B cell (primary cell): ENCODE results near the gene USP2. TPM values are rescaled to one million over a fixed set of nuclear protein-coding genes. Genes with fewer than 3 reads are reported as not detected.

Source experiments
- ATAC-seq: fragments of 200-7000 bp; cut with Tn5 transposase; one replicate; pipeline ENCODE4 v1.10.0; 2021; ENCODE audit warnings: low read depth, mild to moderate bottlenecking, moderate number of reproducible peaks, moderate library complexity
- CTCF ChIA-PET: fragments of 350-600 bp; sonication (Branson Sonifier 250); formaldehyde crosslinking; loops from one replicate; lab custom pipeline; 2021; ENCODE audit warnings: antibody characterized with exemption, inconsistent platforms; lab: Charles Lee
- POLR2A ChIA-PET: fragments of 350-600 bp; sonication (Branson Sonifier 250); formaldehyde crosslinking; loops from one replicate; lab custom pipeline; 2021; ENCODE audit warnings: antibody characterized with exemption; lab: Charles Lee
- DNase-seq: peaks from one replicate; pipeline ENCODE4 v3.0.0; 2013
- H2AFZ ChIP-seq: 2 replicates; pipeline ENCODE4 v1.6.1; 2012; ENCODE audit warnings: mild to moderate bottlenecking, low read depth, low read length; ENCODE audit not compliant: insufficient read depth, poor library complexity, severe bottlenecking
- H3K27ac ChIP-seq, 2 donors: 1 replicate in 1 of 2; 2 replicates in 1 of 2; pipeline ENCODE4 v1.5.1; 2012 to 2013; ENCODE audit warnings: low read length in 2 of 2, mild to moderate bottlenecking in 2 of 2, moderate library complexity in 1 of 2
- H3K27me3 ChIP-seq, 4 experiments: fragments of 200-600 bp in 1 of 4; sonication (generic) in 1 of 4; replicated peaks in 1 of 4; 1 replicate in 2 of 4; 2 replicates in 2 of 4; pipeline versions ENCODE4 v1.6.1 to v1.7.0; 2013 to 2016; ENCODE audit warnings: low read length in 3 of 4, mild to moderate bottlenecking in 2 of 4, mixed read lengths in 1 of 4, moderate library complexity in 1 of 4; ENCODE audit not compliant: insufficient read depth in 4 of 4, control insufficient read depth in 3 of 4; ENCODE audit errors: control extremely low read depth in 1 of 4
- H3K36me3 ChIP-seq, 2 experiments: replicated peaks in 1 of 2; 1 replicate in 1 of 2; 2 replicates in 1 of 2; pipeline versions ENCODE4 v1.6.1 to v1.7.1; 2013; ENCODE audit warnings: low read length in 1 of 2; ENCODE audit not compliant: insufficient read depth in 2 of 2, control insufficient read depth in 1 of 2; ENCODE audit errors: control extremely low read depth in 1 of 2, extremely low read depth in 1 of 2
- H3K4me1 ChIP-seq, 2 donors: fragments of 200-600 bp in 1 of 2; sonication (generic) in 1 of 2; 1 replicate in 1 of 2; 2 replicates in 1 of 2; pipeline versions ENCODE4 v1.5.1 to v1.6.1; 2013 to 2017; ENCODE audit warnings: low read length in 2 of 2; ENCODE audit not compliant: control insufficient read depth in 2 of 2, insufficient read depth in 2 of 2
- H3K4me2 ChIP-seq: replicated peaks from 2 replicates; pipeline ENCODE3; 2012; ENCODE audit warnings: mild to moderate bottlenecking, low read depth, low read length; ENCODE audit not compliant: poor library complexity, severe bottlenecking
- H3K4me3 ChIP-seq, 5 experiments: fragments of 200-600 bp in 1 of 5; sonication (generic) in 1 of 5; 1 replicate in 3 of 5; 2 replicates in 2 of 5; pipeline versions ENCODE4 v1.5.1 to v1.7.0; 2011 to 2016; ENCODE audit warnings: low read length in 4 of 5, mild to moderate bottlenecking in 4 of 5, low read depth in 2 of 5, control low read depth in 1 of 5, moderate library complexity in 1 of 5; ENCODE audit not compliant: insufficient read depth in 1 of 5; ENCODE audit errors: control extremely low read depth in 1 of 5, extremely low read depth in 1 of 5
- H3K79me2 ChIP-seq: fragments of 200-600 bp; sonication (generic); one replicate; pipeline ENCODE4 v1.6.0; 2016; ENCODE audit warnings: low read length; ENCODE audit not compliant: control insufficient read depth, insufficient read depth
- H3K9ac ChIP-seq: fragments of 200-600 bp; sonication (generic); 2 replicates; pipeline ENCODE4 v1.6.1; 2017; ENCODE audit warnings: mild to moderate bottlenecking, low read length, moderate library complexity
- H3K9me3 ChIP-seq, 3 donors: one replicate each; pipeline versions ENCODE4 v1.6.1 to v1.7.1; 2013; ENCODE audit warnings: low read length in 2 of 3; ENCODE audit not compliant: control insufficient read depth in 2 of 3, insufficient read depth in 1 of 3; ENCODE audit errors: control extremely low read depth in 1 of 3
- H4K20me1 ChIP-seq: 2 replicates; pipeline ENCODE4 v1.6.0; 2012; ENCODE audit warnings: mild to moderate bottlenecking, low read length; ENCODE audit not compliant: insufficient read depth, control insufficient read depth, poor library complexity, severe bottlenecking
- H3K27ac Mint-ChIP-seq: one replicate; pipeline ENCODE4 v1.8.0; 2021; ENCODE audit warnings: mixed read lengths
- H3K27me3 Mint-ChIP-seq: one replicate; pipeline ENCODE4 v1.8.0; 2021; ENCODE audit warnings: mixed read lengths
- H3K4me1 Mint-ChIP-seq: one replicate; pipeline ENCODE4 v1.8.0; 2021; ENCODE audit warnings: mixed read lengths
- H3K4me3 Mint-ChIP-seq: one replicate; pipeline ENCODE4 v1.8.0; 2021; ENCODE audit warnings: mixed read lengths
- H3K9me3 Mint-ChIP-seq: one replicate; pipeline ENCODE4 v1.8.0; 2022; ENCODE audit warnings: mixed read lengths; ENCODE audit not compliant: insufficient read depth
- CTCF ChIP-seq: fragments of 200-600 bp; IDR thresholded peaks from one replicate; pipeline ENCODE4 v1.8.0; 2022; ENCODE audit warnings: antibody characterized with exemption, mild to moderate bottlenecking
- EZH2 ChIP-seq: IDR thresholded peaks from 2 replicates; pipeline ENCODE4 v1.6.1; 2012; ENCODE audit warnings: borderline replicate concordance, low read depth, mild to moderate bottlenecking, moderate library complexity, low read length; ENCODE audit not compliant: insufficient read depth, poor library complexity, severe bottlenecking
- WGBS: methylation state at CpG from one replicate; pipeline ENCODE4 v1.1.5; 2013; ENCODE audit warnings: missing lambda C conversion rate; ENCODE audit not compliant: insufficient coverage; 5-methylcytosine and 5-hydroxymethylcytosine counted together
- intact Hi-C: fragments of 100-400 bp; cut with micrococcal nuclease; formaldehyde crosslinking; loops from one replicate; pipeline ENCODE4 v1.10.0; 2022
- polyA plus RNA-seq: library from polyadenylated mRNA; depleted of rRNA; stranded (reverse); fragments of >200 nt; gene quantifications from 2 replicates; pipeline ENCODE4 v1.2.3, GENCODE V29; 2012
- total RNA-seq, 2 donors: library from RNA; stranded (reverse); fragments of 120-200 nt in 1 of 2; gene quantifications; 1 replicate in 1 of 2; 2 replicates in 1 of 2; pipeline versions ENCODE4 v1.2.3 to v1.2.4, GENCODE V29; 2013 to 2022

Gene USP2
- total and polyA plus RNA-seq, 2 donors (not counting 1 experiment from before 2014, with no cell fraction given), result 0.09 TPM; not detected in 1

- peak overlapping the region; percentile 32 to 94 (median 70) for H3K4me3 ChIP-seq
- H3K27me3 Mint-ChIP-seq, result peaks cover 42% of the 10 kb centered on the region
- DNase-seq (peak; percentile 82), ATAC-seq (peak; percentile 88)
- H3K27ac Mint-ChIP-seq, result peak overlapping the region; percentile 35
- H3K9me3 Mint-ChIP-seq, result no peaks in the 10 kb centered on the region
- no peaks in the 10 kb centered on the region for H3K36me3 ChIP-seq
- no peaks in the 10 kb centered on the region for H3K79me2 ChIP-seq
- H3K4me1 ChIP-seq, result peaks cover 3 to 17% of the 10 kb centered on the region in 2 donors
- no peaks in the 10 kb centered on the region for H4K20me1 ChIP-seq
- peak overlapping the region; percentile 99 for H2AFZ ChIP-seq
- H3K27ac ChIP-seq, result no peak overlapping the region
- CTCF ChIA-PET, result interaction anchor here (0.7 to 4.2 kb wide), 33 partner anchors 8 to 1096 kb away, joined by 3 to 61 read pairs (median 4); partner anchors contain the start of genes C1QTNF5, MFRP, RNF26 and USP2
- H3K27me3 ChIP-seq, result peaks cover 0 to 39% (median 13%) of the 10 kb centered on the region in 4 experiments
- peak overlapping the region; percentile 85 for H3K9ac ChIP-seq
- peaks cover 16% of the 10 kb centered on the region for H3K4me1 Mint-ChIP-seq
- H3K4me3 Mint-ChIP-seq, result peak overlapping the region; percentile 93
- intact Hi-C loops, result loop anchor here (1.0 to 2.0 kb wide), 2 partner anchors 22 to 25 kb away; partner anchors contain the start of genes RNF26 and USP2
- no peaks in the 10 kb centered on the region for H3K9me3 ChIP-seq
- peak overlapping the region; percentile 100 for H3K4me2 ChIP-seq
- TF ChIP-seq CTCF (peak; percentile 100), EZH2 (no peak)
- WGBS, result under 1% methylated on average over 54 of the region's 54 CpGs
- POLR2A ChIA-PET, result interaction anchor here (0.7 kb wide), 1 partner anchor 1527 kb away, joined by 4 read pairs; no protein-coding TSS in a partner anchor
These were observed 25.0 kb downstream of the USP2 start for GRCh38 chr11:119356349-119357031.
